ENCODE measurements around the gene FCF1. TPM values are rescaled to one million over a fixed set of nuclear protein-coding genes. Genes with fewer than 3 reads are reported as not detected.

FCF1 gene
- 10 to 100 TPM; 87.9 to 93.6 (median 91.0) TPM for total RNA-seq

- H3K27me3 Mint-ChIP-seq (ENCODE audit: low read depth), result no peaks in the 10 kb centered on the region
Measured at GRCh38 chr14:74712499-74713394, at the start of gene FCF1, which contains the start of gene AREL1. Gene FCF1, plus strand, starts transcription at chr14:74713144. Its CDS starts 54 bp downstream, at chr14:74713198. Gene AREL1, minus strand, starts transcription at chr14:74713080. Its CDS starts 27,465 bp downstream, at chr14:74685615.

GRCh38 chr14:74663884-74664283, 49.1 kb upstream of the FCF1 start:
- Mint-ChIP-seq H3K27me3 (ENCODE audit: low read depth) (no peaks in the 10 kb centered on the region), H3K4me3 (no peak overlapping the region), H3K36me3 (ENCODE audit: insufficient read depth) (peaks cover 32% of the 10 kb centered on the region), H3K9me3 (no peaks in the 10 kb centered on the region), H3K4me1 (ENCODE audit: low read depth) (peaks cover 5% of the 10 kb centered on the region)
- ATAC-seq, result no peak
- DNase-seq, result no peak

More at GRCh38 chr14:74712499-74713394, at the start of gene FCF1, which contains the start of gene AREL1:
- Mint-ChIP-seq H3K36me3 (ENCODE audit: insufficient read depth) (peaks cover 18% of the 10 kb centered on the region), H3K9me3 (no peaks in the 10 kb centered on the region), H3K4me1 (ENCODE audit: low read depth) (peaks cover 54% of the 10 kb centered on the region), H3K4me3 (peak within 1 kb of the TSS; percentile 96)
- DNase-seq (peak; percentile 67), ATAC-seq (peak; percentile 98 to 99)

GRCh38 chr14:74664717-74665116, 48.2 kb upstream of the FCF1 start:
- Mint-ChIP-seq H3K36me3 (ENCODE audit: insufficient read depth) (peaks cover 40% of the 10 kb centered on the region), H3K27me3 (ENCODE audit: low read depth) (no peaks in the 10 kb centered on the region)
- ATAC-seq, result no peak

GRCh38 chr14:74667758-74668157, 45.2 kb upstream of the FCF1 start:
- Mint-ChIP-seq H3K27me3 (ENCODE audit: low read depth) (no peaks in the 10 kb centered on the region), H3K36me3 (ENCODE audit: insufficient read depth) (peaks cover 51% of the 10 kb centered on the region), H3K4me1 (ENCODE audit: low read depth) (peaks cover 5% of the 10 kb centered on the region), H3K9me3 (no peaks in the 10 kb centered on the region), H3K4me3 (no peak overlapping the region)
- DNase-seq (no peak), ATAC-seq (no peak)

More at GRCh38 chr14:74664717-74665116, 48.2 kb upstream of the FCF1 start:
- DNase-seq, result no peak
- no peaks in the 10 kb centered on the region for H3K9me3 Mint-ChIP-seq
- no peak overlapping the region for H3K4me3 Mint-ChIP-seq
- H3K4me1 Mint-ChIP-seq (ENCODE audit: low read depth), result peaks cover 5% of the 10 kb centered on the region

- H3K9me3 Mint-ChIP-seq, result no peaks in the 10 kb centered on the region
- no peak for DNase-seq
- no peak for ATAC-seq
- peaks cover 5% of the 10 kb centered on the region for H3K4me1 Mint-ChIP-seq (ENCODE audit: low read depth)
- no peak overlapping the region for H3K4me3 Mint-ChIP-seq
- H3K36me3 Mint-ChIP-seq (ENCODE audit: insufficient read depth), result peaks cover 47% of the 10 kb centered on the region
- H3K27me3 Mint-ChIP-seq (ENCODE audit: low read depth), result no peaks in the 10 kb centered on the region
Measured at GRCh38 chr14:74669256-74669655, 43.7 kb upstream of the FCF1 start.

- H3K4me3 Mint-ChIP-seq, result no peak overlapping the region
- peaks cover 5% of the 10 kb centered on the region for H3K4me1 Mint-ChIP-seq (ENCODE audit: low read depth)
- DNase-seq (no peak), ATAC-seq (no peak)
- no peaks in the 10 kb centered on the region for H3K27me3 Mint-ChIP-seq (ENCODE audit: low read depth)
- no peaks in the 10 kb centered on the region for H3K9me3 Mint-ChIP-seq
- peaks cover 47% of the 10 kb centered on the region for H3K36me3 Mint-ChIP-seq (ENCODE audit: insufficient read depth)
Measured at GRCh38 chr14:74669846-74670245, 43.1 kb upstream of the FCF1 start.

- DNase-seq, result no peak
- no peaks in the 10 kb centered on the region for H3K9me3 Mint-ChIP-seq
Measured at GRCh38 chr14:74670726-74671411, 42.1 kb upstream of the FCF1 start.

GRCh38 chr14:74671789-74672188, 41.2 kb upstream of the FCF1 start:
- DNase-seq (no peak), ATAC-seq (no peak)
- no peak overlapping the region for H3K4me3 Mint-ChIP-seq
- H3K9me3 Mint-ChIP-seq, result no peaks in the 10 kb centered on the region
- peaks cover 57% of the 10 kb centered on the region for H3K36me3 Mint-ChIP-seq (ENCODE audit: insufficient read depth)
- H3K4me1 Mint-ChIP-seq (ENCODE audit: low read depth), result peaks cover 5% of the 10 kb centered on the region
- H3K27me3 Mint-ChIP-seq (ENCODE audit: low read depth), result no peaks in the 10 kb centered on the region

More at GRCh38 chr14:74670726-74671411, 42.1 kb upstream of the FCF1 start:
- H3K36me3 Mint-ChIP-seq (ENCODE audit: insufficient read depth), result peaks cover 53% of the 10 kb centered on the region
- no peaks in the 10 kb centered on the region for H3K27me3 Mint-ChIP-seq (ENCODE audit: low read depth)
- peaks cover 5% of the 10 kb centered on the region for H3K4me1 Mint-ChIP-seq (ENCODE audit: low read depth)
- no peak overlapping the region for H3K4me3 Mint-ChIP-seq
- no peak for ATAC-seq

- Mint-ChIP-seq H3K27me3 (ENCODE audit: low read depth) (no peaks in the 10 kb centered on the region), H3K4me1 (ENCODE audit: low read depth) (no peaks in the 10 kb centered on the region), H3K36me3 (ENCODE audit: insufficient read depth) (peaks cover 52% of the 10 kb centered on the region), H3K9me3 (no peaks in the 10 kb centered on the region), H3K4me3 (no peak overlapping the region)
- DNase-seq (no peak), ATAC-seq (no peak)
Measured at GRCh38 chr14:74673768-74674167, 39.2 kb upstream of the FCF1 start.

GRCh38 chr14:74675219-74675618, 37.7 kb upstream of the FCF1 start:
- DNase-seq (no peak), ATAC-seq (no peak)
- no peaks in the 10 kb centered on the region for H3K4me1 Mint-ChIP-seq (ENCODE audit: low read depth)
- H3K9me3 Mint-ChIP-seq, result no peaks in the 10 kb centered on the region
- peaks cover 41% of the 10 kb centered on the region for H3K36me3 Mint-ChIP-seq (ENCODE audit: insufficient read depth)
- no peaks in the 10 kb centered on the region for H3K27me3 Mint-ChIP-seq (ENCODE audit: low read depth)
- H3K4me3 Mint-ChIP-seq, result no peak overlapping the region

GRCh38 chr14:74682169-74682952, 30.6 kb upstream of the FCF1 start:
- H3K27me3 Mint-ChIP-seq (ENCODE audit: low read depth), result no peaks in the 10 kb centered on the region
- DNase-seq (no peak), ATAC-seq (no peak)
- peaks cover 16% of the 10 kb centered on the region for H3K4me1 Mint-ChIP-seq (ENCODE audit: low read depth)
- H3K36me3 Mint-ChIP-seq (ENCODE audit: insufficient read depth), result peaks cover 33% of the 10 kb centered on the region
- H3K4me3 Mint-ChIP-seq, result no peak overlapping the region
- no peaks in the 10 kb centered on the region for H3K9me3 Mint-ChIP-seq

- H3K4me3 Mint-ChIP-seq, result no peak overlapping the region
- H3K27me3 Mint-ChIP-seq (ENCODE audit: low read depth), result no peaks in the 10 kb centered on the region
- peaks cover 35% of the 10 kb centered on the region for H3K36me3 Mint-ChIP-seq (ENCODE audit: insufficient read depth)
- ATAC-seq (no peak), DNase-seq (no peak)
- no peaks in the 10 kb centered on the region for H3K9me3 Mint-ChIP-seq
- peaks cover 16% of the 10 kb centered on the region for H3K4me1 Mint-ChIP-seq (ENCODE audit: low read depth)
Measured at GRCh38 chr14:74683406-74683805, 29.5 kb upstream of the FCF1 start.

GRCh38 chr14:74684434-74684833, 28.5 kb upstream of the FCF1 start:
- peaks cover 41% of the 10 kb centered on the region for H3K36me3 Mint-ChIP-seq (ENCODE audit: insufficient read depth)
- no peak for DNase-seq
- no peak for ATAC-seq

GRCh38 chr14:74685056-74685455, 27.9 kb upstream of the FCF1 start:
- no peak for DNase-seq
- ATAC-seq, result no peak
- H3K36me3 Mint-ChIP-seq (ENCODE audit: insufficient read depth), result peaks cover 41% of the 10 kb centered on the region
- no peak overlapping the region for H3K4me3 Mint-ChIP-seq
- H3K4me1 Mint-ChIP-seq (ENCODE audit: low read depth), result peaks cover 16% of the 10 kb centered on the region
- no peaks in the 10 kb centered on the region for H3K9me3 Mint-ChIP-seq
- H3K27me3 Mint-ChIP-seq (ENCODE audit: low read depth), result no peaks in the 10 kb centered on the region

More at GRCh38 chr14:74684434-74684833, 28.5 kb upstream of the FCF1 start:
- no peaks in the 10 kb centered on the region for H3K9me3 Mint-ChIP-seq
- H3K27me3 Mint-ChIP-seq (ENCODE audit: low read depth), result no peaks in the 10 kb centered on the region
- peaks cover 16% of the 10 kb centered on the region for H3K4me1 Mint-ChIP-seq (ENCODE audit: low read depth)
- no peak overlapping the region for H3K4me3 Mint-ChIP-seq

Measured in activated T-cell treated with anti-CD3 and anti-CD28 coated beads, Interleukin-2, amount 50 U/mL, for 4 hours (primary cell).